ENCODE measurements around the gene GLI3.

The GLI3 gene

GRCh38 chr7:42115795-42116194 is 121.2 kb downstream of the GLI3 start:
- H3K4me3 ChIP-seq (ENCODE audit: low read length), result no peak overlapping the region
- TF ChIP-seq ZNF274 (IDR thresholded peaks at IDR 0.05; ENCODE audit: low read depth, low read length), result no peak

DNA sequence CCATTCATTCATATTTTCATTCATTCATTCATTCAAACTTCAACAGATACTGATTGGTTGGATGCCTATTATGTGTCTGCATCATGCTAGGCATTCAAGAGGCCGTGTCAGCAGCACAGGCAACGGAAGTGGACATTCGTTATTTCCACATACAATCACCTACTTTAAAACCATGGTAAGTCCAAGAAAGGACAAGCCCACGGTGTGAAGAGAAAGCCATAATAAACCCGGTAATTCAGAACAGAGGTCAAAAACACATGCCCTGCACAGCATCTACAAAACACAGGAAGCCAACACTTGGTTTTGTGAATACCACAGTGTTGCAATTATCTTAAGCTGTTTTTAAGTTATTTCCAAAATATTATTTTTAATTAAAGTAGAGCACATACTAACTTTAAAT is 126.7 kb downstream of the GLI3 start:
- H3K4me3 ChIP-seq (ENCODE audit: low read length), result no peak overlapping the region
- TF ChIP-seq ZNF274 (IDR thresholded peaks at IDR 0.05; ENCODE audit: low read depth, low read length), result no peak

GRCh38 chr7:42108803-42109528 is 128.0 kb downstream of the GLI3 start:
- TF ChIP-seq ZNF274 (IDR thresholded peaks at IDR 0.05; ENCODE audit: low read depth, low read length), result no peak
- H3K4me3 ChIP-seq (ENCODE audit: low read length), result no peak overlapping the region

DNA sequence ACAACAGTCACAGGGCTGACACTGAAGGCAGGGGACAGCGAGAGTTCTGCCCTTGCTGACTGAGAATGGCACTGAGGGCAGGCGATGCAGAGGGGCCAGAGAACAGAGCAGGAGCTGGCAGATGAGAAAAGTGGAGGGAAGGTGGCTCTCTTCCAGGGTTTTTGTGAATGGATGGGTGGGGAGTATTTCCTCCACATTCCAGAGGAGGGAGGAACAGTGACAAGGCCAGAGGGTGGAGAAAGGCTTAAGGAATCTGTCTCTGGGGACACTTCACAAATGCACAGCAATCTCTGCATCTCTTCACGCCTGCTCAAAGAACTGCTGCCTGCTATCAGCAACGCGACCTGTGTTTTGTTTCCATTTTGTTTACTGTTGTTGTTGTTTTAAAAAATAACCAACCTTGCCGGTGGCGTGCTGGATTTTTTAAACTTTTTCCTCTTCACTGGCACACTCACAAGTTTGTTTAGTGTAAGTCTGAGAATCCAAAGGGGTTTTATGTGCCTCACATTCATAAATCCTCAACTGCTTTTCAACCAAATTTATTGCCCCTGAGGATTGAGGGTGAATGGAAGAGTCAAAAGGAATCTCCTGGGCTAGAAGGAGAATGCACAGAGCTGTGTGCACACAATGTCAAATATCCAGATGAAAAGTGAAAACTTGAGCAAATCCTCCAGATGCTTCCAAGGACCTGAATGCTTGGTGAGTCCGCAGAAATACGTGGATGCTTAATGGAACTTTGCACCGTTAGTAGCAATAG is 129.3 kb downstream of the GLI3 start:
- H3K4me3 ChIP-seq (ENCODE audit: low read length), result no peak overlapping the region
- TF ChIP-seq ZNF274 (IDR thresholded peaks at IDR 0.05; ENCODE audit: low read depth, low read length), result no peak

DNA sequence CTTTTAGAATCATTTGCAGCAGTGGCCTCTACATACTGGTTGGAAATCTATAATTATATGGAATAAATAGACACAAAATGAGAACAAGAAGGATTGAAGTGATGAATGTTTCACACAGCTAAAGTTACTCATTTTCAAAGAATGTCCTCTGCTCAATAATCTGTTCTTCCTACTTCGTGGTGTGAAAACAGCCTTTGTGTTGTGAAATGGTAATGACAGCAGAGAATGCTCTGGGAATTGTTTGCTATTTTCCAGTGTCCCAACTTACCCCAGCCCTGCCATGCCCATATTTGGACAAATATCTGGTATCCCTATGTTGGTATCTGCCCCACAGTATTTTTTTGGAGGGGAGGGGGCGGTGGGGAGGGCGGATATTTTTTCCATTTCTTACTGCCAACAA is 130.4 kb downstream of the GLI3 start:
- H3K4me3 ChIP-seq (ENCODE audit: low read length), result no peak overlapping the region
- no peak for TF ChIP-seq ZNF274 (IDR thresholded peaks at IDR 0.05; ENCODE audit: low read depth, low read length)

- no peak overlapping the region for H3K4me3 ChIP-seq (ENCODE audit: low read length)
- TF ChIP-seq ZNF274 (IDR thresholded peaks at IDR 0.05; ENCODE audit: low read depth, low read length), result no peak
Measured at GRCh38 chr7:42105554-42106358, 131.3 kb downstream of the GLI3 start.

- TF ChIP-seq ZNF274 (IDR thresholded peaks at IDR 0.05; ENCODE audit: low read depth, low read length), result no peak
- no peak overlapping the region for H3K4me3 ChIP-seq (ENCODE audit: low read length)
Measured at GRCh38 chr7:42104694-42105093, 132.3 kb downstream of the GLI3 start.

- no peak overlapping the region for H3K4me3 ChIP-seq (ENCODE audit: low read length)
- no peak for TF ChIP-seq ZNF274 (IDR thresholded peaks at IDR 0.05; ENCODE audit: low read depth, low read length)
Measured at GRCh38 chr7:42104231-42104630, 132.8 kb downstream of the GLI3 start.

DNA sequence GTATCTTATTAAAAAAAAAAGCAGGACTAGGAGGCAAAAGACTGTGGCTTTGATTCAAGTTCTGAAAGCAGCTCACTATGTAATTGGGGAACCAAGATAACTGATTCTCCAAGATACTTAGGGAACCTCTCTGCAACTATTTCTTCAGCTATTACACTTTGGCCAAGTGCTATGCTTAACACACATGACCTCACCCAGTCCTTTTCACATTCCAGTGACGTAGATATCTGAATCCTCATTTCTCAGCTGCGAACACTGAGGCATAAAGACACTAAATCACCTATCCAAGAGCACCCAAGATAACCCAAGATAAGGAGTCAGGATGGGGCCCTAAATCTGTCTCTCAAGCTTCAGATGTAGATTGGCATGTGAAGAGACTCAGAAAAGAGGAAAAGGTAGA is 133.6 kb downstream of the GLI3 start:
- no peak overlapping the region for H3K4me3 ChIP-seq (ENCODE audit: low read length)
- no peak for TF ChIP-seq ZNF274 (IDR thresholded peaks at IDR 0.05; ENCODE audit: low read depth, low read length)

- H3K4me3 ChIP-seq (ENCODE audit: low read length), result no peak overlapping the region
- no peak for TF ChIP-seq ZNF274 (IDR thresholded peaks at IDR 0.05; ENCODE audit: low read depth, low read length)
Measured at GRCh38 chr7:42103020-42103419, 134.0 kb downstream of the GLI3 start.

DNA sequence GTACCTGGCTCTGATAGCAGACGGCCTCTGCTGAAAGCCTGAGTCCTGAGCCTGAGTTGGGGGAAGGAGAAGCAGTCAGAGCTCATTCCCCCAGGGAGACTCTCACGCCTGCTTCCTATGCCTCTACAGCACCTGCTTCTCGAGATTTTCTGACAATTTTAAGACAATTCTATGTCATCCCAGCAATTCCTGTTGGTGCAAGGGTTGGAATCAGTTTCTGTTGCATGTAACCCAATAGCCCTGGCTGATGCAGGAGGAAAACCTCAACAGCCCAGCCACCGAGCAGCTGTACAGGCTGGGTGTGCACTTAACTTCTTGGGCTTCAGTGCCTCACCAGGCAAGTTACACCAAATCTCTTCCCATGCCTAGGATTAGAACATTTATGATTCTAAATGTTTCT is 134.7 kb downstream of the GLI3 start:
- H3K4me3 ChIP-seq (ENCODE audit: low read length), result no peak overlapping the region
- TF ChIP-seq ZNF274 (IDR thresholded peaks at IDR 0.05; ENCODE audit: low read depth, low read length), result no peak

DNA sequence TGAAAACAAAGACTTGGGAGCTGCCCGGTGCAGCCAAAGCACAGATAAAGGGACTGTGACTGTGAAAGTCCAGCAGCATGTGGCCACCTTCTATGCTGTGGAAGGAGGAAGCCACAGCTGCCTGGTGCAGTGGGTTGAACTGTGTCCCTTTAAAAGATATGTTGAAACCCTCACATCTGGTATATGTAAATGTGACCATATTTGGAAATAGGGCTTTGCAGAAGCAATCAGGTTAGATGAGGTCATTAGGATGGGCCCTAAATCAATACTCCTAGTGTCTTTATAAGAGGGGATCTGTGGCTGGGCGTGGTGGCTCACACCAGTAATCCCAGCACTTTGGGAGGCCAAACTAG is 136.9 kb downstream of the GLI3 start:
- H3K4me3 ChIP-seq (ENCODE audit: low read length), result no peak overlapping the region
- no peak for TF ChIP-seq ZNF274 (IDR thresholded peaks at IDR 0.05; ENCODE audit: low read depth, low read length)

DNA sequence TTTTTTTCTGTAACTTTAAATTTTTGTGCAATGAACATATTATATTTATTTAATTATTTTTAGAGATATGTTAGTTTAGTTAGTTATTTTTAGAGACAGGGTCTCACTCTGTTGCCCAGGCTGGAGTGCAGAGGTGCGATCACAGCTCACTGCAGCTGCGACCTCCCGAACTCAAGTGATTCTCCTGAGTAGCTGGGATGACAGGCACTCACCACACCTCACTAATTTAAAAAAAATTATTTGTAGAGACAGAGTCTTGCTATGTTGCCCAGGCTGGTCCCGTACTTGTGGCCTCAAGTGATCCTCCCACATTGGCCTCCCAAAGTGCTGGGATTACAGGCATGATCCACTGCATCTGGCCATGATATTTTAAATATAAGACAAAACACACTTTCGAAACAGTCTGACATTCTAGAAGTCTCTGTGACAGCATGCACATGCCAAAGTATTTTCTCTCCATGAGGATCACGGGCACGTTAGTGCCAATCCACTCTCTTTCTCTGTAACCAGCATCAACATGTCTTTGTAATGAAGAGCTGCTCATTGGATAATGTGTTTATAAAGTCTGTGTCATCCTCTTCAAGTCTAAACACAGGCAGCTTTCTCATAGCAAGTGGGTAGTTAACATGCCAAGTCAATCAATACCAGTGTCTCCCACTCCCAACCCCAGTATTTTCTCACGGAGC is 137.4 kb downstream of the GLI3 start:
- no peak for TF ChIP-seq ZNF274 (IDR thresholded peaks at IDR 0.05; ENCODE audit: low read depth, low read length)
- no peak overlapping the region for H3K4me3 ChIP-seq (ENCODE audit: low read length)

DNA sequence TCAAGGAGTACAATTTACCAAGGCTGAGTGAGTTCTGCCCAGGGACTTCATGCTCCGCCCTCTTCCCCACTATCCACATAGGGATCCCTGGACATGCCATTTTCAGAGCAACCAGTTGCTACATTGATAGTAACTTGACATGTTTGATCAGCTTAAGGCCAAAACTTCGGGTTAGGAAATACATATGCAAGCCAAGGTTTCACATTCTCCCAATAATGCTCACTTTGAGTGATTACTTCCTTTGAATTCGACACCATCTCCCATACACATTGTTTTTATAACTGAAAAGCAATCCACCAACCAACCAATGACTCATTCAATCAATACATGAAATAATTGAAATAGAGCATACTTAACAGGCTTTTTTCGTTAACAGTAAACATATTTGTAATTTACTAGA is 137.9 kb downstream of the GLI3 start:
- H3K4me3 ChIP-seq (ENCODE audit: low read length), result no peak overlapping the region
- no peak for TF ChIP-seq ZNF274 (IDR thresholded peaks at IDR 0.05; ENCODE audit: low read depth, low read length)

Data from GM08714 (cell line).